ENCODE measurements around the gene SORL1-AS1.

The SORL1-AS1 gene

DNA sequence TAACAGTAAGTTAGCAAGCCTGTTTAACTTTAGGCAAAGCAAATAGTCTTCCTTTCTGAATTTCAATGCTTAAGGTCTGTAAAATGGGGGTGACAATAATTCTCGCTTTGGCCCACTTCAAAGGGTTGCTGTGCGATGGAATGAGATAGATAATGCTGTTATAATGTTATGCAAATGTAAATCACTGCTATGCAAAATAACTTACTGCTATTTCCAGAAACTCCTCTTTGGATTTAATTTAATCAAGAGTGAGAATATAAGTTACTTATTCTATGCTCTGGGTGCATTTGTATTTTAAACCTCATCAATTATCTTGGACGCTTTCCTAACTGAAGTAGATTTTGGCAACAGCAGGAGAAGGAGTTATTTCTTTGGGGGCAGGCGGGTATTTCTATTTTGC is 4.8 kb downstream of the SORL1-AS1 start:
- TF ChIP-seq, protein P1, sequence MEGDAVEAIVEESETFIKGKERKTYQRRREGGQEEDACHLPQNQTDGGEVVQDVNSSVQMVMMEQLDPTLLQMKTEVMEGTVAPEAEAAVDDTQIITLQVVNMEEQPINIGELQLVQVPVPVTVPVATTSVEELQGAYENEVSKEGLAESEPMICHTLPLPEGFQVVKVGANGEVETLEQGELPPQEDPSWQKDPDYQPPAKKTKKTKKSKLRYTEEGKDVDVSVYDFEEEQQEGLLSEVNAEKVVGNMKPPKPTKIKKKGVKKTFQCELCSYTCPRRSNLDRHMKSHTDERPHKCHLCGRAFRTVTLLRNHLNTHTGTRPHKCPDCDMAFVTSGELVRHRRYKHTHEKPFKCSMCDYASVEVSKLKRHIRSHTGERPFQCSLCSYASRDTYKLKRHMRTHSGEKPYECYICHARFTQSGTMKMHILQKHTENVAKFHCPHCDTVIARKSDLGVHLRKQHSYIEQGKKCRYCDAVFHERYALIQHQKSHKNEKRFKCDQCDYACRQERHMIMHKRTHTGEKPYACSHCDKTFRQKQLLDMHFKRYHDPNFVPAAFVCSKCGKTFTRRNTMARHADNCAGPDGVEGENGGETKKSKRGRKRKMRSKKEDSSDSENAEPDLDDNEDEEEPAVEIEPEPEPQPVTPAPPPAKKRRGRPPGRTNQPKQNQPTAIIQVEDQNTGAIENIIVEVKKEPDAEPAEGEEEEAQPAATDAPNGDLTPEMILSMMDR (IDR thresholded peaks at IDR 0.05; ENCODE audit: poor library complexity, severe bottlenecking): no peak
- DNase-seq (ENCODE audit: low spot score) (no peak), ATAC-seq (ENCODE audit: low read depth) (no peak)
- Histone ChIP-seq H3K36me3 (ENCODE audit: low read depth) (no peaks in the 10 kb centered on the region), H3K4me1 (ENCODE audit: insufficient read depth, poor library complexity, severe bottlenecking) (no peaks in the 10 kb centered on the region), H3K27me3 (ENCODE audit: insufficient read depth, poor library complexity, severe bottlenecking) (no peaks in the 10 kb centered on the region), H3K4me3 (ENCODE audit: severe bottlenecking) (no peak overlapping the region), H3K27ac (ENCODE audit: poor library complexity, severe bottlenecking) (no peak overlapping the region), H3K9me3 (ENCODE audit: severe bottlenecking) (no peaks in the 10 kb centered on the region)

DNA sequence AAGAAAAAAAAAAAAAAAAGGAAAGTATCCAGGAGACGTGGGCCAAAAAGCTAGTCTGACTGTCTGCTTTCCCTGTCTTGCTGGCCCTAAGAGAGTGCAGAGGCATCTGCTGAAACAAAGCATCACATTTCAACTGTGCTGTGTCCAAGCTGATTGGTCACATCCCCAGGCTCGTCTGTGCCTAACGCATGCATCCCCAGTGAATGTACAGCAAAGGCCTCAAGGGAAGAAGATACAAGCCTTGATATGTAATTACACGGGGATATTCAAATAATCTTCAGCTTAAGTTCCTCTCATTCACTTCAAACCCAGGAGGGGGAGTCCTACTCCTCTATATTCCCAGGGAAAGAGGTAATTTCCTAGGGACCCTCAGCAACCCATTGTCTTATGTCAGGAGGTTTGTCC is 6.0 kb downstream of the SORL1-AS1 start:
- H3K4me3 ChIP-seq (ENCODE audit: severe bottlenecking): no peak overlapping the region
- H3K27ac ChIP-seq (ENCODE audit: poor library complexity, severe bottlenecking): no peak overlapping the region
- H3K9me3 ChIP-seq (ENCODE audit: severe bottlenecking): no peaks in the 10 kb centered on the region
- TF ChIP-seq, protein P1 (IDR thresholded peaks at IDR 0.05; ENCODE audit: poor library complexity, severe bottlenecking): no peak
- DNase-seq (ENCODE audit: low spot score) (no peak), ATAC-seq (ENCODE audit: low read depth) (no peak)
- H3K27me3 ChIP-seq (ENCODE audit: insufficient read depth, poor library complexity, severe bottlenecking): no peaks in the 10 kb centered on the region
- H3K36me3 ChIP-seq (ENCODE audit: low read depth): no peaks in the 10 kb centered on the region
- no peaks in the 10 kb centered on the region for H3K4me1 ChIP-seq (ENCODE audit: insufficient read depth, poor library complexity, severe bottlenecking)

DNA sequence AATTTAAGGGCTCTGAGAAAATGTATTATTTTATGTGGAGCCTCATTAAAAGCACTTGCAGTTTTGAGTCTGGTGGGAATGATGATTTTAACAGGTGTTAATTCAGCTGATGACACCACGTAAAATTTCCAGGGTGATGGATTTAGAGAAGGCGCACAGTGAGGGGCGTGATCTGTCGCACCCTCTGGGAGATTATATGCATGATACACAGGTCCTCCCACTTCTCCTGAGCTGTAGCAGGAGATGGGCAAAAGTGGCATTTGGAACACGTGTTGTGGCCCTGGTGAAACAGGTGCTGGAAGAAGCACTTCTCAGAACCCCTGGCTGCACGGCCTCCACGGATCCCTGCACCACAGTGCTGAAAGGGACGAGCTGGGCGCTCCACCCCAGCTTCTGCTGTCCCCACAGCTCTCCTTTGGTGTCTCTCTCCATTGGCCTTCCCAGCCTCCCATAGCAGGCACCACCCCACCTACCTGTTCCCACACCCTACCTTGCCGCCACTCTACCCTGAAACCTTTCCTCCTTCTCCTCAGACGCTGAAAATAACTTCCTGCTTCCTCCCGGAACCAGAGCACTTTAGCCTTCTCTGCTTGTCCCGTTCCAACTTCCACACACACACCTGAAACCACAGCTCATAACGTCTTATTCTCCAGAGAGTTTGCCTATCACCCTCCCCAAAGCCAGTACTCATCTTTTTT is 7.5 kb downstream of the SORL1-AS1 start:
- no peaks in the 10 kb centered on the region for H3K27me3 ChIP-seq (ENCODE audit: insufficient read depth, poor library complexity, severe bottlenecking)
- TF ChIP-seq, protein P1 (IDR thresholded peaks at IDR 0.05; ENCODE audit: poor library complexity, severe bottlenecking): no peak
- H3K27ac ChIP-seq (ENCODE audit: poor library complexity, severe bottlenecking): no peak overlapping the region
- H3K36me3 ChIP-seq (ENCODE audit: low read depth): no peaks in the 10 kb centered on the region
- H3K4me1 ChIP-seq (ENCODE audit: insufficient read depth, poor library complexity, severe bottlenecking): no peaks in the 10 kb centered on the region
- no peak for DNase-seq (ENCODE audit: low spot score)
- no peaks in the 10 kb centered on the region for H3K9me3 ChIP-seq (ENCODE audit: severe bottlenecking)
- ATAC-seq (ENCODE audit: low read depth): no peak
- H3K4me3 ChIP-seq (ENCODE audit: severe bottlenecking): no peak overlapping the region

DNA sequence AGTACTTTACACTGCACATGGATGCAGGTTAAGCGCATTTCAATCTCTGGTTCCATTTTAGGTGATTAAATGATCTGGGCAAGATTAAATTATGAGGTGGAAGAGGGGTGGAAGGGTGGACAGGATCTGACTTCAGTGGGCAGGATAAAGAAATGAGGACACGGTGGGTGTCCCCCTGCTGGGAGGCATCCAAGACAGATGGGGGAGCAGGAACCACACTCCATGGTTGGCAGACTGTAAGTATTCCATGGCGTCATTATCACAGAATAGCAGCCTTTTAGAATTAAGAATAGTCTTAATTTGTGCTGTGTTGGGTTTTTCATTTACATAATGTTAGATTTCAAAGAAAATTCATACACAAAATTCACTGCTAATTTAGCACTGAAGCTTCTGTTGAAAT is 8.2 kb downstream of the SORL1-AS1 start:
- no peak for DNase-seq (ENCODE audit: low spot score)
- ATAC-seq (ENCODE audit: low read depth): no peak
- Histone ChIP-seq H3K27me3 (ENCODE audit: insufficient read depth, poor library complexity, severe bottlenecking) (no peaks in the 10 kb centered on the region), H3K27ac (ENCODE audit: poor library complexity, severe bottlenecking) (no peak overlapping the region), H3K36me3 (ENCODE audit: low read depth) (no peaks in the 10 kb centered on the region), H3K9me3 (ENCODE audit: severe bottlenecking) (no peaks in the 10 kb centered on the region), H3K4me1 (ENCODE audit: insufficient read depth, poor library complexity, severe bottlenecking) (no peaks in the 10 kb centered on the region), H3K4me3 (ENCODE audit: severe bottlenecking) (no peak overlapping the region)
- TF ChIP-seq, protein P1 (IDR thresholded peaks at IDR 0.05; ENCODE audit: poor library complexity, severe bottlenecking): no peak

DNA sequence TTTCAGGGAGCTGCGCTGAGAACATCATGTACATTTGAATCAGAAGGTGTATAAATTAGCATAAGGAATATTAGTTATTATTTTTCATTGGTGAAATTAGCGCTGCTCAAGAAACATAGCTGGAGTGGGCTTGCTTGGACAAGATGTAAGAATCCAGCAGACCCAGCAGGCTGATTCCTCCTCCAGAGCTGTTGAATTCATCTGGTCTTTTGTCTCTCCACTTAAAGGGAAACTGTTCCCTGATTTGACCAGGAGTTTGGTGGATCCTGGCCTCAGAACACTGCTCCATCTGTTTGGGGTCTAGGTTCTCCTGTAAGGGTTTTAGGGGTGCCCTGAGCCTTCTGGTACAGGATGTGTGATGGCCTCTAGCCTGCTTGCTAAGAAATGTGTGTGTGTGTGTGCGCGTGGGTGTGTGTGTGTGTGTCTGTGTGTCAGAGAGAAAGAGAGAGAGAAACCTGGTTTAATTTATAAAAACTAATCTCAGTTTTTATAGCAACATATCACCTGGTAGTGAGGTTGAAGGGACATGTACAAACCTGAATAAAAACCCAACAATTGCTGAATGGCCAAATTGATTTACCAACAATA is 9.0 kb downstream of the SORL1-AS1 start:
- Histone ChIP-seq H3K27ac (ENCODE audit: poor library complexity, severe bottlenecking) (no peak overlapping the region), H3K36me3 (ENCODE audit: low read depth) (no peaks in the 10 kb centered on the region), H3K9me3 (ENCODE audit: severe bottlenecking) (no peaks in the 10 kb centered on the region), H3K4me3 (ENCODE audit: severe bottlenecking) (no peak overlapping the region), H3K27me3 (ENCODE audit: insufficient read depth, poor library complexity, severe bottlenecking) (no peaks in the 10 kb centered on the region), H3K4me1 (ENCODE audit: insufficient read depth, poor library complexity, severe bottlenecking) (no peaks in the 10 kb centered on the region)
- TF ChIP-seq, protein P1 (IDR thresholded peaks at IDR 0.05; ENCODE audit: poor library complexity, severe bottlenecking): no peak
- ATAC-seq (ENCODE audit: low read depth) (no peak), DNase-seq (ENCODE audit: low spot score) (no peak)

Data from RWPE2 (cell line).